GM20431 (cell line): ENCODE measurements around the gene DNAJC7.
"Not testable (repeated sequence)": the region's sequence is repeated elsewhere in the genome, so short reads cannot be mapped to it uniquely, and the experiment has no call there.

Experiments used
- in situ Hi-C: fragments of 300-500 bp; cut with MseI, MboI; formaldehyde crosslinking; loops from one replicate; pipeline ENCODE4 v1.15.0; 2020; ENCODE audit warnings: low sequenced_read_pairs; ENCODE audit not compliant: unreplicated experiment

DNAJC7 gene

GRCh38 chr17:41931715-41932114, 85.5 kb downstream of the DNAJC7 start:
- in situ Hi-C loops = not testable (repeated sequence)

- in situ Hi-C loops = not testable (repeated sequence)
Observed at GRCh38 chr17:41930833-41931156, 86.4 kb downstream of the DNAJC7 start.

DNA sequence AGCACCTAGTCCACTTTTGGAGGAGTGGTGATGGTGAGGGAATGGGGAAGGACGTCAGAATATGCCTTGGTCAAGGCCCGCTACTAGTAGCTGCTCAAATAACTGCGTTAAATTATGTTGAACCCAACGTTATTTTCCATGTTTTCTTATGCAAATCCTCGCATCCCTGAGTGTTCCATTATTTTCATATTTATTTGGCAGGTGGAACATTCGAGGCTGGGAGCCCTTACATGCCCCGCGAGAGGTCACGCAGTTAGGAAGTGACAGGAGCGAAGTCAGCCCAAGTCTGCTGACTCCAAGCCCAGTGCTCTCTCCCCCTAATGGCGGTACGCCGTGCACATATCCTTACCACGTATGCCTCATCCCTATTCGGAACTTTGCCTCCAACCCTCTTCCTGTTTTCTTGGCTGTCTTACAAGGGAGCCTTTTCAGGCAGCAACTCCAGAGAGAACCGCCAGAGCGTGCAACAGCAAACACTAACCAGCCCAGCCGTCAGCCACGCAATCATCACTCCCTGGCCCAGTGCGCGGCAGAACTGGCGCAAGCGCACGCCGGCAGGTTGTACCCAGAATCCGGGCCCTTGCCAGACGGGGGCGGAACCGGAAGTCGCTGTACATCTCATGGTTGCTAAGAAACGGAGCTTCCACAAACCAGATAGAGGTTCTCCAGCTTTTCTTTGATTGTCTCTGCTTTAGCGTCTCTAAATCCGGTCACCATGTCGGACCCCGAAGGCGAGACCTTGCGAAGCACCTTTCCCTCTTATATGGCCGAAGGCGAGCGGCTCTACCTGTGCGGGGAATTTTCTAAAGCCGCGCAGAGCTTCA, 87.0 kb downstream of the DNAJC7 start, which contains the start of gene ODAD4:
Gene ODAD4 (plus strand): TSS at position 609 of the 824 bp plus-strand sequence. CDS start 107 bp downstream, at position 716.
- in situ Hi-C loops = no loop called here

DNA sequence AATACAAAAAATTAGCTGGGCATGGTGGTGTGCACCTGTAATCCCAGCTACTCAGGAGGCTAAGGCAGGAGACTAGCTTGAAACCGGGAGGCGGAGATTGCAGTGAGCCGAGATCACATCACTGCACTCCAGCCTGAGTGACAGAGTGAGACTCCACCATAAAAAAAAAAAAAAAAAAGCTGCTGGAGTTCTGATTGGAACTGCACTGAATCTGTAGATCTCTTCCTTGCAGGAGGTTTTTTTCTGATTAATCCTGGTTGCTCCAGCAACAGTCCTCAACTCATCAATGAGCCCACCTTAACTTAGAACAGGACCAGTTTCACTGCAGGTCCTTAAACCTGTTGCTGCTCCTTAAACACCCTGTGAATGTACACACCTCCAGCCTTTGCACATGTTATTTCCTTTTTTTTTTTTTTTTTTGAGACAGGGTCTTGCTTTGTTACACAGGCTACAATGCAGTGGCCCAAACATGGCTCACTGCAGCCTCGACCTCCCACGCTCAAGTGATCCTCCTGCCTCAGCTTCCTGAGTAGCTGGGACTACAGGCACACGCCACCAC, 88.5 kb downstream of the DNAJC7 start:
- in situ Hi-C loops = no loop called here
